HepG2 (cell line): ENCODE data around the gene OAS2. TPM values are rescaled to one million over a fixed set of nuclear protein-coding genes. Genes with fewer than 3 reads are reported as not detected.

ENCODE experiments used
- ATAC-seq: fragments of 200-7000 bp; cut with Tn5 transposase; 3 replicates; pipeline ENCODE4 v1.9.1; 2020; ENCODE audit warnings: mild to moderate bottlenecking, moderate library complexity
- BruUV-seq: library from RNA; stranded (reverse); fragments of 400-500 nt; replicated peaks from 2 replicates; lab custom pipeline; 2021; lab: Mats Ljungman, UMichigan
- CTCF ChIA-PET: fragments of 300-600 bp; formaldehyde crosslinking; extraction: SDS; loops from one replicate; lab custom pipeline; 2021; ENCODE audit warnings: low total read pairs, inconsistent platforms, low intra/inter-chr PET ratio; lab: Yijun Ruan, JAX
- POLR2A ChIA-PET: fragments of 350-600 bp; sonication (Branson Sonifier 250); formaldehyde crosslinking; loops from one replicate; lab custom pipeline; 2020; ENCODE audit warnings: antibody characterized with exemption, inconsistent platforms; lab: Yijun Ruan, JAX
- DNase-seq: peaks from one replicate; pipeline ENCODE4 v3.0.0-alpha.2; 2015; ENCODE audit warnings: low spot score
- FAIRE-seq: peaks from 3 replicates; lab custom pipeline; 2011; peaks lifted over from hg19 to GRCh38; lab: Jason Lieb, UNC
- H2AFZ ChIP-seq: one replicate; pipeline ENCODE4 v1.6.1; 2011; ENCODE audit warnings: low read length, inconsistent platforms
- H3K27ac ChIP-seq: fragments of 300-600 bp; 3 replicates; pipeline ENCODE4 v1.8.0; 2011; ENCODE audit warnings: mixed run types, mild to moderate bottlenecking, mixed read lengths, low read length, inconsistent platforms; ENCODE audit not compliant: insufficient read depth; ENCODE audit errors: extremely low read length
- H3K27me3 ChIP-seq, 2 experiments: fragments of 200-600 bp in 1 of 2; 2 replicates in 1 of 2; 3 replicates in 1 of 2; pipeline versions ENCODE4 v1.6.0 to v1.8.0; 2011; ENCODE audit warnings: low read length in 2 of 2, mild to moderate bottlenecking in 2 of 2, moderate library complexity in 2 of 2, inconsistent platforms in 1 of 2; ENCODE audit not compliant: insufficient read depth in 2 of 2, control insufficient read depth in 1 of 2
- H3K36me3 ChIP-seq, 2 experiments: fragments of 200-600 bp in 1 of 2; replicated peaks in 1 of 2; 2 replicates in 1 of 2; 3 replicates in 1 of 2; pipeline versions ENCODE4 v1.5.1 to v1.8.0; 2011; ENCODE audit warnings: low read length in 2 of 2, inconsistent platforms in 1 of 2; ENCODE audit not compliant: insufficient read depth in 2 of 2, control insufficient read depth in 1 of 2
- H3K4me1 ChIP-seq: 2 replicates; pipeline ENCODE4 v1.5.1; 2012; ENCODE audit warnings: low read length, inconsistent platforms; ENCODE audit not compliant: insufficient read depth
- H3K4me2 ChIP-seq: 2 replicates; pipeline ENCODE4 v1.6.0; 2011; ENCODE audit warnings: low read depth, low read length, inconsistent platforms
- H3K4me3 ChIP-seq, 3 experiments: fragments of 200-600 bp in 1 of 3; sonication (generic), shearing (Covaris generic) in 1 of 3; replicated peaks in 1 of 3; 2 replicates each; pipeline ENCODE4 v1.5.1; 2011 to 2016; ENCODE audit warnings: low read length in 3 of 3, inconsistent platforms in 2 of 3, low read depth in 2 of 3, mild to moderate bottlenecking in 2 of 3, control low read depth in 1 of 3, mixed read lengths in 1 of 3; ENCODE audit not compliant: insufficient read depth in 1 of 3
- H3K79me2 ChIP-seq: one replicate; pipeline ENCODE4 v1.6.1; 2011; ENCODE audit warnings: low read length, inconsistent platforms; ENCODE audit not compliant: insufficient read depth
- H3K9ac ChIP-seq: 2 replicates; pipeline ENCODE4 v1.6.0; 2011; ENCODE audit warnings: mild to moderate bottlenecking, low read depth, low read length, inconsistent platforms; ENCODE audit not compliant: insufficient read depth
- H3K9me3 ChIP-seq: 2 replicates; pipeline ENCODE4 v1.5.1; 2012; ENCODE audit warnings: mild to moderate bottlenecking, low read length
- H4K20me1 ChIP-seq: 2 replicates; pipeline ENCODE4 v1.6.0; 2011; ENCODE audit warnings: inconsistent platforms, mild to moderate bottlenecking, low read length, moderate library complexity; ENCODE audit not compliant: insufficient read depth
- CC2D1A ChIP-seq: sonication (generic); formaldehyde crosslinking; IDR thresholded peaks from 2 replicates; pipeline ENCODE4 v1.8.1; 2023; ENCODE audit warnings: mild to moderate bottlenecking, missing genetic modification reagents
- MAFF ChIP-seq: IDR thresholded peaks from 2 replicates; pipeline ENCODE4 v1.6.1; 2011; ENCODE audit warnings: low read depth, low read length, improper control_type of control experiment
- RAD21 ChIP-seq: fragments of 450-650 bp; formaldehyde crosslinking; IDR thresholded peaks from 2 replicates; pipeline ENCODE4 v1.5.0; 2020; ENCODE audit warnings: mild to moderate bottlenecking
- ZNF431 ChIP-seq: sonication (generic); formaldehyde crosslinking; IDR thresholded peaks from 2 replicates; pipeline ENCODE4 v1.9.0; 2022; ENCODE audit warnings: missing genetic modification reagents, low read depth, mild to moderate bottlenecking, borderline replicate concordance
- WGBS: methylation state at CpG from one replicate; pipeline ENCODE4 v1.1.6; 2017; ENCODE audit warnings: low lambda C conversion rate; 5-methylcytosine and 5-hydroxymethylcytosine counted together
- in situ Hi-C: cut with HindIII; loops from 2 replicates; pipeline ENCODE4 v1.10.0; 2017; ENCODE audit warnings: low pct_unique_long_range_greater_than_20kb; ENCODE audit not compliant: extremely low pct_ligation_motif_present
- intact Hi-C: fragments of 100-400 bp; cut with micrococcal nuclease; formaldehyde crosslinking; loops from one replicate; pipeline ENCODE4 v1.10.0; 2022; ENCODE audit not compliant: unreplicated experiment
- polyA plus RNA-seq, 8 experiments: library from polyadenylated mRNA; depleted of rRNA in 3 of 8; stranded (reverse) in 7 of 8; unstranded in 1 of 8; fragments of >200 nt; fragmentation: Illumina TruSeq in 4 of 8; extraction: Trizol in 4 of 8; gene quantifications; 2 replicates each; pipeline versions ENCODE4 v1.2.1 to v1.2.3, GENCODE V29; 2011 to 2016; ENCODE audit warnings: low read depth in 4 of 8, missing spikeins in 1 of 8, mixed read lengths in 1 of 8; ENCODE audit not compliant: insufficient read depth in 1 of 8
- total RNA-seq, 5 experiments: library from RNA; depleted of rRNA; stranded (reverse); fragments of >200 nt; fragmentation: Illumina TruSeq; extraction: Trizol; gene quantifications; 2 replicates each; pipeline ENCODE4 v1.2.3, GENCODE V29; 2016; ENCODE audit warnings: low read depth in 1 of 5
- TF ChIP-seq, protein P1 (sequence below): sonication (generic); formaldehyde crosslinking; IDR thresholded peaks from 2 replicates; pipeline ENCODE4 v1.8.1; 2023; ENCODE audit warnings: mild to moderate bottlenecking, missing genetic modification reagents
- TF ChIP-seq, protein P2 (sequence below): fragments of 450-650 bp; IDR thresholded peaks from 2 replicates; pipeline ENCODE4 v1.6.1; 2016
- TF ChIP-seq, protein P3 (sequence below): sonication (generic); formaldehyde crosslinking; conservative IDR thresholded peaks from 2 replicates; pipeline ENCODE4 v1.8.0; 2022; ENCODE audit warnings: missing genetic modification reagents

Gene OAS2
- total and polyA plus RNA-seq, 2 of the 13 experiments (the other 11 are each of a cell fraction or from before 2014, with no cell fraction given): 0.05 to 0.24 TPM

DNA sequence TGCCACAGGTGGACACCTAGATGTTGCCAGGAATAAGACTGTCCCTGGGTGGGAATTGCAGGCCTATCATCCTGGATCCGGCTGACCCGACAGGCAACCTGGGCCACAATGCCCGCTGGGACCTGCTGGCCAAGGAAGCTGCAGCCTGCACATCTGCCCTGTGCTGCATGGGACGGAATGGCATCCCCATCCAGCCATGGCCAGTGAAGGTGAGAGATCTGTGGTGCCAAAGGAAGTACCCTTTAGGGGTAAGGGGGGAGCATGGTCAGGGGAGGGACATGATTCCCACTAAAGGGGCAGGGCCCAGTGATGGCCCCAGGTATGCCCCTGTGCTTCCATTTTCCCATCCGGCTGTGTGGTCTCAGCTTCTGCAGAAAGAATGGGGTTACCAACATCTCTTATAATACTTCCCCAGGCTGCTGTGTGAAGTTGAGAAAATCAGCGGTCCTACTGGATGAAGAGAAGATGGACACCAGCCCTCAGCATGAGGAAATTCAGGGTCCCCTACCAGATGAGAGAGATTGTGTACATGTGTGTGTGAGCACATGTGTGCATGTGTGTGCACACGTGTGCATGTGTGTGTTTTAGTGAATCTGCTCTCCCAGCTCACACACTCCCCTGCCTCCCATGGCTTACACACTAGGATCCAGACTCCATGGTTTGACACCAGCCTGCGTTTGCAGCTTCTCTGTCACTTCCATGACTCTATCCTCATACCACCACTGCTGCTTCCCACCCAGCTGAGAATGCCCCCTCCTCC lies 8.6 kb upstream of the OAS2 start:
- TF ChIP-seq ZNF431 (CRISPR knock-in tag) (no peak), RAD21 (no peak), CC2D1A (CRISPR knock-in tag) (no peak), MAFF (no peak)
- TF ChIP-seq, protein P1, sequence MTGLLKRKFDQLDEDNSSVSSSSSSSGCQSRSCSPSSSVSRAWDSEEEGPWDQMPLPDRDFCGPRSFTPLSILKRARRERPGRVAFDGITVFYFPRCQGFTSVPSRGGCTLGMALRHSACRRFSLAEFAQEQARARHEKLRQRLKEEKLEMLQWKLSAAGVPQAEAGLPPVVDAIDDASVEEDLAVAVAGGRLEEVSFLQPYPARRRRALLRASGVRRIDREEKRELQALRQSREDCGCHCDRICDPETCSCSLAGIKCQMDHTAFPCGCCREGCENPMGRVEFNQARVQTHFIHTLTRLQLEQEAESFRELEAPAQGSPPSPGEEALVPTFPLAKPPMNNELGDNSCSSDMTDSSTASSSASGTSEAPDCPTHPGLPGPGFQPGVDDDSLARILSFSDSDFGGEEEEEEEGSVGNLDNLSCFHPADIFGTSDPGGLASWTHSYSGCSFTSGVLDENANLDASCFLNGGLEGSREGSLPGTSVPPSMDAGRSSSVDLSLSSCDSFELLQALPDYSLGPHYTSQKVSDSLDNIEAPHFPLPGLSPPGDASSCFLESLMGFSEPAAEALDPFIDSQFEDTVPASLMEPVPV (CRISPR knock-in tag): no peak
- TF ChIP-seq, protein P2, sequence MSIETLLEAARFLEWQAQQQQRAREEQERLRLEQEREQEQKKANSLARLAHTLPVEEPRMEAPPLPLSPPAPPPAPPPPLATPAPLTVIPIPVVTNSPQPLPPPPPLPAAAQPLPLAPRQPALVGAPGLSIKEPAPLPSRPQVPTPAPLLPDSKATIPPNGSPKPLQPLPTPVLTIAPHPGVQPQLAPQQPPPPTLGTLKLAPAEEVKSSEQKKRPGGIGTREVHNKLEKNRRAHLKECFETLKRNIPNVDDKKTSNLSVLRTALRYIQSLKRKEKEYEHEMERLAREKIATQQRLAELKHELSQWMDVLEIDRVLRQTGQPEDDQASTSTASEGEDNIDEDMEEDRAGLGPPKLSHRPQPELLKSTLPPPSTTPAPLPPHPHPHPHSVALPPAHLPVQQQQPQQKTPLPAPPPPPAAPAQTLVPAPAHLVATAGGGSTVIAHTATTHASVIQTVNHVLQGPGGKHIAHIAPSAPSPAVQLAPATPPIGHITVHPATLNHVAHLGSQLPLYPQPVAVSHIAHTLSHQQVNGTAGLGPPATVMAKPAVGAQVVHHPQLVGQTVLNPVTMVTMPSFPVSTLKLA: peak; percentile 92
- TF ChIP-seq, protein P3, sequence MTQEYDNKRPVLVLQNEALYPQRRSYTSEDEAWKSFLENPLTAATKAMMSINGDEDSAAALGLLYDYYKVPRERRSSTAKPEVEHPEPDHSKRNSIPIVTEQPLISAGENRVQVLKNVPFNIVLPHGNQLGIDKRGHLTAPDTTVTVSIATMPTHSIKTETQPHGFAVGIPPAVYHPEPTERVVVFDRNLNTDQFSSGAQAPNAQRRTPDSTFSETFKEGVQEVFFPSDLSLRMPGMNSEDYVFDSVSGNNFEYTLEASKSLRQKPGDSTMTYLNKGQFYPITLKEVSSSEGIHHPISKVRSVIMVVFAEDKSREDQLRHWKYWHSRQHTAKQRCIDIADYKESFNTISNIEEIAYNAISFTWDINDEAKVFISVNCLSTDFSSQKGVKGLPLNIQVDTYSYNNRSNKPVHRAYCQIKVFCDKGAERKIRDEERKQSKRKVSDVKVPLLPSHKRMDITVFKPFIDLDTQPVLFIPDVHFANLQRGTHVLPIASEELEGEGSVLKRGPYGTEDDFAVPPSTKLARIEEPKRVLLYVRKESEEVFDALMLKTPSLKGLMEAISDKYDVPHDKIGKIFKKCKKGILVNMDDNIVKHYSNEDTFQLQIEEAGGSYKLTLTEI (CRISPR knock-in tag): no peak
- in situ Hi-C loops (no loop called here), intact Hi-C loops (no loop called here)
- Histone ChIP-seq H3K4me2 (no peak overlapping the region), H3K27me3 (no peaks in the 10 kb centered on the region), H2AFZ (no peak overlapping the region), H3K4me1 (peaks cover 6% of the 10 kb centered on the region; the same call in 1 of the 2 replicates), H3K9me3 (no peaks in the 10 kb centered on the region), H3K79me2 (no peaks in the 10 kb centered on the region), H3K27ac (no peak overlapping the region), H3K9ac (no peak overlapping the region), H4K20me1 (no peaks in the 10 kb centered on the region), H3K36me3 (peaks cover 0 to 1% of the 10 kb centered on the region in 2 experiments; a peak in 2 of 5 replicates), H3K4me3 (no peak overlapping the region)
- POLR2A ChIA-PET: no interaction called here
- CTCF ChIA-PET: no interaction called here
- BruUV-seq: no TSS peak
- WGBS: 77% methylated on average over 3 of the region's 8 CpGs
- FAIRE-seq (no peak), DNase-seq (no peak), ATAC-seq (no peak)
